Transverse colon (tissue), 4 donors: ENCODE results near the gene ZRANB2. TPM values are rescaled to one million over a fixed set of nuclear protein-coding genes. Genes with fewer than 3 reads are reported as not detected.

Experiments used
- DNase-seq: peaks from one replicate; pipeline ENCODE4 v3.0.0-alpha.2; 2019
- H3K27ac ChIP-seq, 4 donors: fragments of 200-600 bp; sonication (generic); 2 replicates each; pipeline ENCODE4 v1.5.1; 2016 to 2018; ENCODE audit warnings: inconsistent platforms in 4 of 4
- H3K27me3 ChIP-seq: fragments of 200-600 bp; sonication (generic); 2 replicates; pipeline ENCODE4 v1.5.1; 2017; ENCODE audit warnings: inconsistent platforms
- H3K36me3 ChIP-seq, 4 donors: fragments of 200-600 bp; sonication (generic); 2 replicates each; pipeline ENCODE4 v1.5.1; 2017 to 2019; ENCODE audit warnings: inconsistent platforms in 4 of 4
- H3K4me1 ChIP-seq, 4 donors: fragments of 200-600 bp; sonication (generic); 2 replicates each; pipeline ENCODE4 v1.5.1; 2017 to 2020; ENCODE audit warnings: inconsistent platforms in 4 of 4
- H3K4me3 ChIP-seq, 4 donors: fragments of 200-600 bp; sonication (generic); 1 replicate in 1 of 4; 2 replicates in 3 of 4; pipeline versions ENCODE4 v1.5.1 to v1.6.1; 2017 to 2019; ENCODE audit warnings: inconsistent platforms in 4 of 4
- H3K9me3 ChIP-seq, 2 donors: fragments of 200-600 bp; sonication (generic); 2 replicates each; pipeline ENCODE4 v1.5.1; 2017 to 2019; ENCODE audit warnings: inconsistent platforms in 2 of 2
- CTCF ChIP-seq, 5 experiments: fragments of 200-600 bp in 3 of 5; fragments of 450-650 bp in 2 of 5; sonication (generic) in 3 of 5; IDR thresholded peaks; 1 replicate in 2 of 5; 2 replicates in 3 of 5; pipeline ENCODE4 v1.5.1; 2016 to 2017; ENCODE audit warnings: antibody characterized with exemption in 5 of 5, inconsistent platforms in 3 of 5, mild to moderate bottlenecking in 2 of 5, moderate library complexity in 1 of 5
- EP300 ChIP-seq: sonication (generic); formaldehyde crosslinking; IDR thresholded peaks from one replicate; pipeline ENCODE4 v1.6.1; 2017; ENCODE audit warnings: antibody characterized with exemption, low read depth
- POLR2A ChIP-seq: fragments of 450-650 bp; IDR thresholded peaks from one replicate; pipeline ENCODE4 v1.6.1; 2016; ENCODE audit warnings: antibody characterized with exemption, mild to moderate bottlenecking, moderate library complexity
- POLR2AphosphoS5 ChIP-seq, 3 donors: sonication (generic); formaldehyde crosslinking; IDR thresholded peaks; one replicate each; pipeline ENCODE4 v1.6.1; 2016; ENCODE audit warnings: antibody characterized with exemption in 3 of 3
- WGBS, 2 donors: methylation state at CpG; one replicate each; pipeline ENCODE4 v1.1.5; 2018; ENCODE audit warnings: low coverage in 1 of 2; 5-methylcytosine and 5-hydroxymethylcytosine counted together
- in situ Hi-C, 4 donors: fragments of 200-750 bp; cut with MboI; loops; one replicate each; pipeline versions ENCODE4 v1.15.0 to v1.15.1; 2017; ENCODE audit warnings: low sequenced_read_pairs in 3 of 4, low pct_ligation_motif_present in 1 of 4, low pct_unique_long_range_greater_than_20kb in 1 of 4
- intact Hi-C: fragments of 100-400 bp; cut with DNase I; formaldehyde crosslinking; loops from one replicate; pipeline ENCODE4 v1.15.1; 2023; ENCODE audit warnings: low total_unique reads
- total RNA-seq, 4 donors: library from RNA; depleted of rRNA; stranded (reverse); fragments of >200 nt; gene quantifications; one replicate each; pipeline ENCODE4 v1.1.0, GENCODE V29; 2016

The ZRANB2 gene
- total RNA-seq, 4 donors from 2014 or later: 90.9 to 352 (median 187) TPM

- DNase-seq: no peak
- no peak overlapping the region for H3K27ac ChIP-seq
- in situ Hi-C loops: loop anchor here in 3 of 4 donors (10.0 to 25.0 kb wide), 4 partner anchors 345 to 515 kb away; no protein-coding TSS in a partner anchor
- intact Hi-C loops: no loop called here
- no peaks in the 10 kb centered on the region for H3K9me3 ChIP-seq
- peaks cover 13% of the 10 kb centered on the region for H3K27me3 ChIP-seq
- H3K4me1 ChIP-seq: no peaks in the 10 kb centered on the region
- no peak overlapping the region for H3K4me3 ChIP-seq
- TF ChIP-seq EP300 (no peak), POLR2AphosphoS5 (IDR thresholded peaks at IDR 0.05) (no peak), POLR2A (no peak), CTCF (IDR thresholded peaks at IDR 0.05) (no peak)
- H3K36me3 ChIP-seq: no peaks in the 10 kb centered on the region
Observed at GRCh38 chr1:71039661-71040262, 41.1 kb downstream of the ZRANB2 start.

- no peak for TF ChIP-seq EP300
- TF ChIP-seq POLR2AphosphoS5 (IDR thresholded peaks at IDR 0.05): no peak
- TF ChIP-seq CTCF (IDR thresholded peaks at IDR 0.05): no peak
- TF ChIP-seq POLR2A: no peak
- WGBS, 2 donors: 56 to 64% methylated on average over 2 of the region's 2 CpGs
- DNase-seq: no peak
- H3K27ac ChIP-seq: peak overlapping the region in 1 of 4 donors; percentile 34
- no peaks in the 10 kb centered on the region for H3K4me1 ChIP-seq
- in situ Hi-C loops: loop anchor here in 1 of 4 donors (25.0 kb wide), 2 partner anchors 352 to 502 kb away; no protein-coding TSS in a partner anchor
- H3K27me3 ChIP-seq: peaks cover 5% of the 10 kb centered on the region
- H3K36me3 ChIP-seq: no peaks in the 10 kb centered on the region
- no peaks in the 10 kb centered on the region for H3K9me3 ChIP-seq
- intact Hi-C loops: no loop called here
- H3K4me3 ChIP-seq: no peak overlapping the region
Observed at GRCh38 chr1:71038942-71039341, 41.9 kb downstream of the ZRANB2 start.

GRCh38 chr1:71037829-71038620, 42.8 kb downstream of the ZRANB2 start:
- intact Hi-C loops (no loop called here), in situ Hi-C loops (loop anchor here in 1 of 4 donors (25.0 kb wide), 2 partner anchors 351 to 501 kb away; no protein-coding TSS in a partner anchor)
- DNase-seq: no peak
- no peaks in the 10 kb centered on the region for H3K4me1 ChIP-seq
- H3K27me3 ChIP-seq: peaks cover 2% of the 10 kb centered on the region
- H3K9me3 ChIP-seq: no peaks in the 10 kb centered on the region
- 67 to 74% methylated on average over 2 of the region's 2 CpGs for WGBS, 2 donors
- peak overlapping the region in 1 of 4 donors; percentile 34 for H3K27ac ChIP-seq
- no peak for TF ChIP-seq POLR2AphosphoS5 (IDR thresholded peaks at IDR 0.05)
- TF ChIP-seq EP300: no peak
- no peak for TF ChIP-seq POLR2A
- TF ChIP-seq CTCF (IDR thresholded peaks at IDR 0.05): no peak
- H3K36me3 ChIP-seq: no peaks in the 10 kb centered on the region
- no peak overlapping the region for H3K4me3 ChIP-seq

GRCh38 chr1:71037066-71037465, 43.8 kb downstream of the ZRANB2 start:
- intact Hi-C loops (no loop called here), in situ Hi-C loops (loop anchor here in 1 of 4 donors (25.0 kb wide), 2 partner anchors 350 to 500 kb away; no protein-coding TSS in a partner anchor)
- Histone ChIP-seq H3K36me3 (no peaks in the 10 kb centered on the region), H3K9me3 (no peaks in the 10 kb centered on the region), H3K4me3 (no peak overlapping the region), H3K27ac (no peak overlapping the region), H3K27me3 (peaks cover 3% of the 10 kb centered on the region), H3K4me1 (no peaks in the 10 kb centered on the region)
- WGBS, 2 donors: 88 to 89% methylated on average over 5 to 9 of the region's 9 CpGs
- no peak for DNase-seq
- TF ChIP-seq POLR2A (no peak), POLR2AphosphoS5 (IDR thresholded peaks at IDR 0.05) (no peak), CTCF (IDR thresholded peaks at IDR 0.05) (no peak), EP300 (no peak)
